ENCODE data around the gene LRRK1.

- no peak for TF ChIP-seq CTCF (conservative IDR thresholded peaks at IDR 0.05)
- no peak for TF ChIP-seq ZFX (IDR thresholded peaks at IDR 0.05)
Measured at GRCh38 chr15:101113114-101114005, 194.2 kb downstream of the LRRK1 start.

Measured in C4-2B (cell line).